Right cardiac atrium (tissue), 5 donors: ENCODE measurements around the gene THSD7B. TPM values are rescaled to one million over a fixed set of nuclear protein-coding genes. Genes with fewer than 3 reads are reported as not detected.
"Not testable (repeated sequence)": the region's sequence is repeated elsewhere in the genome, so short reads cannot be mapped to it uniquely, and the experiment has no call there.

Source experiments
- ATAC-seq, 2 donors: fragments of 200-7000 bp; cut with Tn5 transposase; one replicate each; pipeline versions ENCODE4 v1.8.0 to v1.9.1; 2020; ENCODE audit warnings: moderate library complexity in 2 of 2, mild to moderate bottlenecking in 1 of 2
- DNase-seq, 3 donors: peaks; one replicate each; pipeline ENCODE4 v3.0.0-alpha.2; 2020
- H3K27ac ChIP-seq: one replicate; pipeline ENCODE4 v1.5.1; 2013; ENCODE audit warnings: mild to moderate bottlenecking, low read length, control low read depth, moderate library complexity
- H3K27me3 ChIP-seq: one replicate; pipeline ENCODE4 v1.6.1; 2013; ENCODE audit not compliant: control insufficient read depth, insufficient read depth
- H3K4me1 ChIP-seq: one replicate; pipeline ENCODE4 v1.6.1; 2013; ENCODE audit warnings: low read length; ENCODE audit not compliant: control insufficient read depth, insufficient read depth
- H3K4me3 ChIP-seq: one replicate; pipeline ENCODE4 v1.5.1; 2013; ENCODE audit warnings: low read length, control low read depth
- H3K9me3 ChIP-seq: one replicate; pipeline ENCODE4 v1.6.1; 2013; ENCODE audit warnings: low read length; ENCODE audit not compliant: control insufficient read depth
- WGBS: extraction: QIAGEN DNeasy Blood & Tissue Kit; methylation state at CpG from one replicate; pipeline ENCODE4 v1.1.7; 2013; 5-methylcytosine and 5-hydroxymethylcytosine counted together
- intact Hi-C, 4 donors: fragments of 100-400 bp; cut with DNase I; formaldehyde crosslinking; loops; one replicate each; pipeline versions ENCODE4 v1.11.0 to v1.14.0; 2022 to 2023
- polyA plus RNA-seq: library from polyadenylated mRNA; stranded (reverse); fragments of 200-250 nt; gene quantifications from one replicate; pipeline ENCODE4 v1.2.3, GENCODE V29; 2013
- total RNA-seq, 4 donors: library from RNA; stranded (reverse); fragmentation: NEBNext Ultra II Directional; extraction: Animal tissue kit (Norgen Biotek cat#: 25700); gene quantifications; one replicate each; pipeline ENCODE4 v1.2.1, GENCODE V29; 2021
- donor health status: healthy with polysubstance abuse.
- donor health status: DM: no; HTN: yes; CAD: no.
- donor health status: DM: no; HTN: no; CAD: no.
- donor health status: DM: no; HTN: yes; CAD: no; lungs with severe emphysema.
- donor health status: DM: yes; HTN: yes; CAD: no.

The THSD7B gene
- total and polyA plus RNA-seq, 5 donors = 0.14 to 0.76 (median 0.19) TPM

GRCh38 chr2:137039482-137040152 is 274.3 kb downstream of the THSD7B start:
- no peak overlapping the region for H3K4me3 ChIP-seq
- 82% methylated on average over 2 of the region's 2 CpGs for WGBS

GRCh38 chr2:137047369-137047768 is 282.0 kb downstream of the THSD7B start:
- Histone ChIP-seq H3K4me1 (peaks cover 2% of the 10 kb centered on the region), H3K27me3 (no peaks in the 10 kb centered on the region), H3K27ac (no peak overlapping the region), H3K4me3 (no peak overlapping the region), H3K9me3 (no peaks in the 10 kb centered on the region)
- ATAC-seq (peak in 1 of 2 donors; percentile 60), DNase-seq (no peak)
- intact Hi-C loops = no loop called here
- 56% methylated on average over 5 of the region's 5 CpGs for WGBS

More at GRCh38 chr2:137039482-137040152, 274.3 kb downstream of the THSD7B start:
- no peak overlapping the region for H3K27ac ChIP-seq
- no peaks in the 10 kb centered on the region for H3K9me3 ChIP-seq
- ATAC-seq = no peak
- intact Hi-C loops = no loop called here
- H3K27me3 ChIP-seq = no peaks in the 10 kb centered on the region
- H3K4me1 ChIP-seq = no peaks in the 10 kb centered on the region
- DNase-seq = no peak

DNA sequence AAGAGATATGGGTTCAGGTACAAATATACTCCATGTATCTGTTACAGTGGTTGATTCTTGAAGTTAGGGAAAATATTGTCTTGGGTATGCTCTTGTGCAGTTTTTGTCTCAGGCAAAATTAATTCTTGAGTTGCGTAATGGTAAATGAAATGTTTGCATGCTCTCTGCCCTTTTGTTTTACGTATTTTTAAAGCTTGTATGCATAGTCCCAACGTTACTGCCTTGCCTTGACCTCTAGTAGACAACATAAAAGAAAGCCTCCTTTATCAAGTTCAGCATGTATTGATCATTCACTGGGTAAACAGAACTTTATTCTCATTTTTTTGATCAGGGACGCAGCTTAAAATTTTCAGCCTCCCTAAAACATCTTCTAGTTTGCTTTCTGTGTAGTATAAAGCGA is 283.1 kb downstream of the THSD7B start:
- WGBS = 86% methylated on average over 5 of the region's 5 CpGs
- H3K9me3 ChIP-seq = no peaks in the 10 kb centered on the region
- no peak overlapping the region for H3K4me3 ChIP-seq
- peaks cover 2% of the 10 kb centered on the region for H3K4me1 ChIP-seq
- H3K27me3 ChIP-seq = no peaks in the 10 kb centered on the region
- DNase-seq = no peak
- H3K27ac ChIP-seq = no peak overlapping the region
- no peak for ATAC-seq
- intact Hi-C loops = no loop called here

- Histone ChIP-seq H3K4me3 (no peak overlapping the region), H3K4me1 (peaks cover 2% of the 10 kb centered on the region), H3K9me3 (no peaks in the 10 kb centered on the region), H3K27me3 (no peaks in the 10 kb centered on the region), H3K27ac (no peak overlapping the region)
- DNase-seq = no peak
- no peak for ATAC-seq
- intact Hi-C loops = no loop called here
Measured at GRCh38 chr2:137049518-137049917, 284.2 kb downstream of the THSD7B start.

DNA sequence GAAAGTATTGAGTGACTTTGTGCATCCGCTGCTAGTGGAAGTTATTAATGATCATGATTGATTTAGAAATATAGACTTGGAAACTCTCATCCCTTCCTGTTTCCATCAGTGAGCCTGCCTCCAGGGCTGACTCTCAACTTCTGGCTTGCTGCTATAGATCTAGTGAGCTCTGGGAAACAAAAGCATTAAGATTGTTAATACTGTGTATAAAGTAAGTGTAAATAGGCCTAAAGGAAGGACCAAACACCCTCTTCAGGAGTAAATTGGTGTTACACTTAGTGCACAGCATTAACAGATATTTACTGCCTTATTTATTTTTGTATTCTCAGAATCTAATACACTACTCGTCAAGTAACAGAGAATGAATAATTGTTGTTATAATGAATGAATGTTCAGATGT is 285.6 kb downstream of the THSD7B start:
- DNase-seq (no peak), ATAC-seq (no peak)
- Histone ChIP-seq H3K4me3 (no peak overlapping the region), H3K4me1 (peaks cover 2% of the 10 kb centered on the region), H3K27ac (no peak overlapping the region), H3K9me3 (no peaks in the 10 kb centered on the region), H3K27me3 (no peaks in the 10 kb centered on the region)
- 81% methylated on average over 2 of the region's 2 CpGs for WGBS
- intact Hi-C loops = no loop called here

DNA sequence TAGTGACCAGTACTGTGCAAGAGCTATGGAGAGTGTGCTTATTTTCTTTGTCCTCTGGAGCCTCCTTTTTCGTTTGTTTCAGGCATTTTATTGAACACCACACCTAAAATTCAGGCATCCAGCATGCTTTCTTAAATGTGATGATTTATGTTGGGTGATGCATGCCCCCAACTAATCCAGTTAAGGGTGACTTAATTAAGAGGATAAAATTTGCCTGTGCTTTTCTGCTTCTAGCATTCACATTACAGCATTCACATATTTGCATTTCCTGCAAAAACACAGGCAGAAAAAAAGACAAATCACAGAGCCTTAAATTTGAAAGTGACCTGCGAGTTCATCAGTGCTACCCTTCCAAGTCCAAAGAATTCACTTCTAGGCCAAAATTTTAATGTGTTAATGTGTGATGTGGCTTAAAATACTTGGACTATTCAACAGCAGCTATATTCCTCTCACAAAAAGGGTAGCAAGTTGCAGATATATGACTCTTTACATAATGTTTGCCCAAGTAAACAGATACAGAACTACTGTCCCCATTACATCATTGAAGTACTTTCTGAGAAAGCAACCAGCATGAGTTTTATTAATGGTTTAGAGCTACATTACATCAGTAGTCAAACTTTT is 286.5 kb downstream of the THSD7B start:
- H3K27me3 ChIP-seq = no peaks in the 10 kb centered on the region
- WGBS = 42% methylated on average over 2 of the region's 2 CpGs
- no peaks in the 10 kb centered on the region for H3K9me3 ChIP-seq
- H3K4me3 ChIP-seq = no peak overlapping the region
- ATAC-seq = no peak
- intact Hi-C loops = no loop called here
- H3K27ac ChIP-seq = no peak overlapping the region
- peaks cover 1% of the 10 kb centered on the region for H3K4me1 ChIP-seq
- no peak for DNase-seq

GRCh38 chr2:137056704-137057103 is 291.4 kb downstream of the THSD7B start:
- DNase-seq = no peak
- no peaks in the 10 kb centered on the region for H3K9me3 ChIP-seq
- H3K27ac ChIP-seq = no peak overlapping the region
- H3K4me3 ChIP-seq = no peak overlapping the region
- no peak for ATAC-seq
- WGBS = 90% methylated on average over 8 of the region's 8 CpGs
- no peaks in the 10 kb centered on the region for H3K4me1 ChIP-seq
- intact Hi-C loops = no loop called here
- H3K27me3 ChIP-seq = no peaks in the 10 kb centered on the region

- H3K27ac ChIP-seq, ATAC-seq, intact Hi-C loops, H3K9me3 ChIP-seq, H3K27me3 ChIP-seq, H3K4me1 ChIP-seq, H3K4me3 ChIP-seq: not testable (repeated sequence)
- 95% methylated on average over 22 of the region's 22 CpGs for WGBS
- peak in 1 of 3 donors; percentile 15 for DNase-seq
Measured at GRCh38 chr2:137076111-137076765, 310.9 kb downstream of the THSD7B start.

GRCh38 chr2:137091704-137092103 is 326.4 kb downstream of the THSD7B start:
- H3K27me3 ChIP-seq = no peaks in the 10 kb centered on the region
- no peak for ATAC-seq
- WGBS = 63% methylated on average over 3 of the region's 3 CpGs
- intact Hi-C loops = no loop called here
- no peak for DNase-seq
- H3K27ac ChIP-seq = no peak overlapping the region
- H3K4me1 ChIP-seq = no peaks in the 10 kb centered on the region
- no peak overlapping the region for H3K4me3 ChIP-seq
- no peaks in the 10 kb centered on the region for H3K9me3 ChIP-seq

- WGBS = 91% methylated on average over 4 of the region's 4 CpGs
- intact Hi-C loops = no loop called here
- Histone ChIP-seq H3K27ac (no peak overlapping the region), H3K4me3 (no peak overlapping the region), H3K27me3 (no peaks in the 10 kb centered on the region), H3K4me1 (no peaks in the 10 kb centered on the region), H3K9me3 (no peaks in the 10 kb centered on the region)
- no peak for ATAC-seq
- no peak for DNase-seq
Measured at GRCh38 chr2:137093116-137093515, 327.8 kb downstream of the THSD7B start.

GRCh38 chr2:137096187-137096586 is 330.8 kb downstream of the THSD7B start:
- DNase-seq (no peak), ATAC-seq (no peak)
- H3K4me3 ChIP-seq = no peak overlapping the region
- intact Hi-C loops = no loop called here
- H3K4me1 ChIP-seq = no peaks in the 10 kb centered on the region
- no peaks in the 10 kb centered on the region for H3K27me3 ChIP-seq
- no peaks in the 10 kb centered on the region for H3K9me3 ChIP-seq
- no peak overlapping the region for H3K27ac ChIP-seq
